ENCODE results near the gene MSN.
"Not testable (repeated sequence)": the region's sequence is repeated elsewhere in the genome, so short reads cannot be mapped to it uniquely, and the experiment has no call there.

The MSN gene

DNA sequence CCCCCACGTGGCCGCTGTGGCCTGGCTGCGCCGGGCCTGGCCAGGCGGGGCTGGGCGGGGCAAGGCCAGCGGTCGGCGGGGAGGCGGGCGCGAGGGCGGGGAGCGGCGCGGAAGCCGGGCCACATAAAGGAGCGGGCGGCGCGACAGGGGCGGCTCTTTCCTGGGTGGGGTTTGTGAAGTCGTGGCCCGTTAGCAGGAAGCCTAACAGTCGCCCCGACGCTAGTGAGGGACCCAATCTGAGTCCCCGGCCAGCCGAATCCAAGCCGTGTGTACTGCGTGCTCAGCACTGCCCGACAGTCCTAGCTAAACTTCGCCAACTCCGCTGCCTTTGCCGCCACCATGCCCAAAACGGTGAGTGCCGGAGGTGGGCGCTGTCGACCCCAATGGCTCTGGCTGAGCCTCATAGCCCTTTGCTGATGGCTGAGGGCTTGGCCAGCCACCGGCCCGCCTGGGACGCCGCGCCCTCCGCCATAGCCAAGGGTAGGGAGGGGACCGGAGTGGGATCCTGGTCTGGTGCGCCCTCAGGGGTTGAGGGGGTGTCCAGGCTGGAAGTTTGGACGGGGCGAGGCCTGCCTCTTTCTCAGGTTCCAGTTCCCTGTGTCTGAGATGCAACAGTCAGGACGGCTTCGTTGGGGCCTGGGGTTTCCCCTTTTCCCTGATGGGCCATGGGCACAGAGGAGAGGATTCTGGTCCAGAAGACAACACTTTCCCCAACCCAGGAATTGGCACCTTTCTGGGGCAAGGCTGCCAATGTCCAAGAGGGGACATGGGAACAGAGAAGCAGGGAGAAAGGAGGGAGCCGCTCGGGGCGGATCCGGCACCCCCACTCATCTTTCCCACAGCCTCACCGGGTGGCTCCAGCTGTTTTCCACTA lies at the start of gene MSN:
Gene MSN (plus strand): TSS at position 152 of the 874 bp plus-strand sequence. CDS start 188 bp downstream, at position 340.
- peak; percentile 71 to 81 for DNase-seq

DNA sequence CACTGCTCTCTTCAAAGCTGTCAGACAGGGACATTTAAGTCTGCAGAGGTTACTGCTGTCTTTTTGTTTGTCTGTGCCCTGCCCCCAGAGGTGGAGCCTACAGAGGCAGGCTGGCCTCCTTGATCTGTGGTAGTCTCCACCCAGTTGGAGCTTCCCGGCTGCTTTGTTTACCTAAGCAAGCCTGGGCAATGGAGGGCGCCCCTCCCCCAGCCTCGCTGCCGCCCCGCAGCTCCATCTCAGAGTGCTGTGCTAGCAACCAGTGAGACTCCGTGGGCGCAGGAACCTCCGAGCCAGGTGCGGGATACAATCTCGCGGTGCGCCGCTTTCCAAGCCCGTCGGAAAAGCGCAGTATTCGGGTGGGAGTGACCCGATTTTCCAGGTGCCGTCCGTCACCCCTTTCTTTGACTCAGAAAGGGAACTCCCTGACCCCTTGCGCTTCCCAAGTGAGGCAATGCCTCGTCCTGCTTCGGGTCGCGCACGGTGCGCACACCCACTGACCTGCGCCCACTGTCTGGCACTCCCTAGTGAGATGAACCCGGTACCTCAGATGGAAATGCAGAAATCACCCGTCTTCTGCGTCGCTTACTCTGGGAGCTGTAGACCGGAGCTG lies 47.3 kb upstream of the MSN start:
- not testable (repeated sequence) for DNase-seq

DNA sequence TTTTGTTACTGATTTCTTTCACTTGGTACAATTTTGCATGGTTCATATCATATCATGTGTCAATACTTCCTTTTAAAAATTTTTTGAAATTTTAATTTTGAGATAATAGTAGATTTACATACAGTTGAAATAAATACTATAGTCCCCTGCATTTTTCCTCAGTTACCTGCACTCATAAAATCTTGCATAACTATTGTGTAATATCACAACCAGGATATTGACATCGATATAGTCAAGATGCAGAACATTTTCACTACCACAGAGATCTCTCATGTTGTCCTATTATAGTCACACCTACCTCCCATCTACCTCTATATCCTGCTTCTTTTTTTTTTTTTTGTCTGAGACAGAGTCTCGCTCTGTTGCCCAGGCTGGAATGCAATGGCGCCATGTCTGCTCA lies 36.7 kb upstream of the MSN start:
- DNase-seq: no peak

DNA sequence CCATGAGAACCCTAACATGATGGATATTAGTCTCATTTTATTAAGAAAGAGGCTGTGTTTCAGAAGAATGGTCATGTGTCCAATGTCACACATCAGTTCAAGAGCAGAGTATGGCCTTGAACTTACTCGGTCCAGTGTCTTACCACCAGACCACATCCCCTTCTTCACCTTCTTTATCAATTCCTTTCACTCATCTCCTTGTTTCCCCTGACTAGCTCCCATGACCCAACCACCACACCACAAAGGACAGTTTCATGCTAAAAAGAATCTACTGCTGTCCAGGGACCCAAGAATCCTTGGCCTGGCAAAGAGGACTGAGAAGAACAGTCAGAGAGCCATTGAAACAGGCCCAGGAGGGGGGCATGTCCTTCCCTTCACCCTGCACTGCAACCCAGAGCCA lies 33.6 kb upstream of the MSN start:
- DNase-seq: no peak

DNA sequence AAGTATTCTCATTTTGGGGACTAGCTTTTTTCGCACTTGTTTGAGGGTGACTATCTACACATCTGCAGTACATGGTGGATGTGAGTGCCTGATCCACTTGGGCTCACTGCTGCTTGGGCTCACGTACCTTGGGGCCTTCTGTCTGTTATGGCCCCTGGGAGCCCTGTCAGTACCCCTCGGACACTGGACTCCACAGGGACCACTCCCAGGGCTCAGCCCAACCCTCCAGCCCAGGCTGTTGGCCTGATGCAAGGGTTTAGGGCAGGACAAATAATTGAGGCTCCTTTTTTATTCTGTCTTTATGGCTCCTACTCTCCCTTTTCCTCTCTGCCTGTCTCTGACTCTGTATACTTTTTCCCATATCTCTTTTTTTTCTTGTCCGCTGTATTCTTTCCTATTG lies 32.7 kb upstream of the MSN start:
- no peak for DNase-seq

DNA sequence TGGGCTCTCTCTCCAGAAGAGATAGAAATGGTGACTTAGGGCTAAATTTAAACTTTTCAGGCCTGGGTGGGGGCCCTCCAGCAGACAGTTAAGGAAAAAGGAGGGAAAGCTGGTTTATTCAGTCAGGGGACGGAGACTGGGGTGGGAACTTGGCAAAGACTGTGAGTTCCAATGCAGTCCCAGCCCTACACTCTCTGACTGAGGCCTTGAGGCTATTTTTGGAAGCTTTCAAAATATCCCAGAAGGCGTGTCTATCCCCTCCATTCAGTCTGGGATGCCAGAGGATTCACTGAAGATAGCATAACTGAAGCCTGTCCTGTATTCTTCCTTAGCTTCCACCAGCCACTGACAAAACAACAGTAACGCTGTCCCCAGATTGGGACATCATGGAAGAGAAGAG lies 32.1 kb upstream of the MSN start:
- no peak for DNase-seq

- DNase-seq: no peak
These were observed 31.6 kb upstream of the MSN start for GRCh38 chrX:65635822-65636221.

DNA sequence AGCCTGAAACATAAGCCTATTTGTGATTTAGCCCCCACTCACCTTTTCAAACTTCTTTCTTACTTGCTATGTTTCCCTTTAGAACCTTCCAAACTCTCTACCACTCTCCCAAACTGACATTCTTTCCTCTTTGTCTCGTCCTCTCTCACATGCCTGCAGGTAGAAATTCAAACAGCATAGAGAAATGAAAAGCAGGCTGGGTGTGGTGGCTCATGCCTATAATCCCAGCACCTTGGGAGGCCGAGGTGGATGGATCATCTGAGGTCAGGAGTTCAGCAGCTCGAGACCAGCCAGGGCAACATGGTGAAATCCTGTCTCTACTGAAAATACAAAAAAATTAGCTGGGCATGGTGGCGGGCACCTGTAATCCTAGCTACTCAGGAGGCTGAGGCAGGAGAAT lies 31.2 kb upstream of the MSN start:
- DNase-seq: not testable (repeated sequence)

DNA sequence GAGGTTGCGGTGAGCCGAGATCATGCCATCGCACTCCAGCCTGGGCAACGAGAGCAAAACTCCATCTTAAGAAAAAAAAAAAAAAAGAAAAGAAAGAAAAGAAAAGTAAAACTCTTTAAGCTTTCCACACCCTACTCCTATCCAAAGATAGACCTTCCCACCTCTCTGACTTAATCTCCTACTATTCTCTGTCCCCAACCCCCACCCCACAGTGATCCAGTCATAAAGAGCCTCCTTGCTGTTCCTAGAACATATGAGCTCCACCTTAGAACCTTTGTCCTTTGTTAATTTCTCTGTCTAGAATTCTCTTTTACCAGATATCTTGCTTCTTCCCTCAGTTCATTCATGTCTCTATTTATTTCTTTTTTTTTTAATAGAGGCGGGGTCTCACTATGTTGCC lies 30.1 kb upstream of the MSN start:
- DNase-seq: no peak

DNA sequence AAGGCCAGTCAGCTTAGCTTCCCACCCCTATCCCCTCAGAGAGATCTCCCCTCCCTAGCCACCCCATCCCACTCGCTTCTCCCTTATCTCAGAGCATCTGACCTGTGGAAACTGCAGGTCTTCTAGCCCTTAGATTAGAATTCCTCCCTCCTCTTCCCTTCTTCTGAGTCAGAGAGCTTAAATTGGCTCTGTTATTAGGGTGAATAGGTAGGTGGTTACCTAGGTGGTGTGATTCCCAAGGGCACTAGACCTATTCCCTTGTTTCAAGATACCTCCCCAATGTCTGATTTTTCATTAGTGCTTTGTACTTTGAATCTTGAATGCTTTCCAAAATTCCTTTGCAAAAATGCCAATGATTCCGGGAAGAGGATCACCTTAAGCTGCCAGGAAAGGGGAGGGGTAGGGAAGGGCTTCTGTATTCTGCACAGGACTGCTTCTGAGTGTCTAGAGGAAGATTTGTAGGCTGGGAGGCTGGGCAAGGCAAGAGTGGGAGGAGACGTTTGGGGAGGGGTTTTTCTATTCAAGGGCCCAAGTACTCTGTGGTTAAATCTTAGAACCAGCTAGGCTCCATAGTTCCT lies 24.5 kb upstream of the MSN start:
- DNase-seq: no peak

DNA sequence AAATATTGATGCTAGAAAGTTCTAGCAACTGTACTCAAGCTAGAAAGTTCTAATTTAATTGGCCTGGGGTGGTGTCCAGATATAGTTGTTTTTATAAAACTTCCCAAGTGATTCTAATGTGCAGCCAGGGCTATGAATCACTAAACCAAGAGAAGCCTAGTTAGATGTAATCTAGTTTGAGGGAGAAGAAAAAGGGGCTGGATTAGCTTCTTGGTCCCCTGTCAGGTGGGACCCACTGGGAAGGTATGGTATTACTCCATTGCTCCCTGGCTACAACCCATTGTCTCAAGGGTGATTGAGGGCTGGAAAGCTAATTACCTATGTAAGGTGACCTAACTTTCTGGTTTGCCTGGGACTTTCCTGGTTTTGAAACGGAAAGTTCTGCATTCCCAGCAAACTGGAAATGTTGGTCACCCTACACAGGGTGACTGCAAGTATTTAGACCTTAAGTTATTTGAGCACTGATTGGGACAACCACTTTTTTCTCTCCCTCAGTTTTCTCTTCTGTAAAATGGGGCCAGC lies 23.9 kb upstream of the MSN start:
- DNase-seq: no peak

DNA sequence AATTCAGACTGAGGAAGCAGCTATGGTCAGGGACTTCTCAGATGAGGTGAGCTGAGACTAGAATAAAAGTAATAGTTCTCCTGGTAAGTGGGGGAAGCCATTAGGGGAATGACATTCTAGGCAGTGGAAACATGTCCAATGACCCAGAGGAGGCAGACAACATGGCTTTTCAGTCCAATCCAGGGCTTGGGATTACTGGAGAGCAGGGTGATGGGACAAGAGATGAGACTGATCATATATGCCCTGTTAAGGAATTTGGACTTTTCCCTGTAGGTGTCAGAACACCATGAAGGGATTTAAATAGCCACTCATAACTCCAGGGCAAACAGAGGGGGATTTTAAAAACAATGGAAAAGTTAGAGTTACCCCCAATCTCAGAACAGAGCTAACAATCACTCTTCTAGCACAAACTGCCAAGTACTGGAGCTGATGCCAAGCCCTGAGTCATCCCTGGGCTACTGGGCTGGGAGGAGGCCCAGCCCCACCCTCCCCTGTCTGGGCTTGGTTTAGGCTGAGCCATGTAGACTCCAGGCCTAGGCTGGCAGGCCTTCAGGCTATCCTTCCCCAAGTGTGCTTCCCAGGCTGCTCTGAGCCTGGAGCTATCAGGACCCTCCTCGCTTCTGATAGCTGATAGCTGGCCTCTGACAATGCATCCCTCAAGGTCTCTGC lies 22.7 kb upstream of the MSN start:
- DNase-seq: peak; percentile 10 to 19

DNA sequence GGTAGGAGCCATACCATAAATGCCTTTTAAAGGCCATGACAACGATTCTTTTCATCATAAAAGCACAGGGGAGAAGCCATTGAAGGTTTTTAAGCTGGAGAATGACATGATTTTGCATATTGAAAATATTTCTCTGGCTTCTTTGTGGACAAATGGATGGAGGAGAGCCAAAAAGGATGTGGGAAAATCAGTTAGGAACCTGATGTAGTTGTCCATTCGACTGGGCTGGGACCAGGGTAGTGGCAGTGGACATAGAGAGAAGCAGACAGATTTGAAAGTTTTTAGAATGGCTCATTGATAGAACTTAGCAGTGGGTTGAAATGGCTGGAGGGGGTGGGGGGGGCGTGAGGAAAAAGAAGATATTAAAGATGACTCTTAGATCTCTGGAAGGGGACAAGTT lies 19.7 kb upstream of the MSN start:
- no peak for DNase-seq

- DNase-seq: no peak
These were observed 15.4 kb upstream of the MSN start for GRCh38 chrX:65652098-65652497.

DNA sequence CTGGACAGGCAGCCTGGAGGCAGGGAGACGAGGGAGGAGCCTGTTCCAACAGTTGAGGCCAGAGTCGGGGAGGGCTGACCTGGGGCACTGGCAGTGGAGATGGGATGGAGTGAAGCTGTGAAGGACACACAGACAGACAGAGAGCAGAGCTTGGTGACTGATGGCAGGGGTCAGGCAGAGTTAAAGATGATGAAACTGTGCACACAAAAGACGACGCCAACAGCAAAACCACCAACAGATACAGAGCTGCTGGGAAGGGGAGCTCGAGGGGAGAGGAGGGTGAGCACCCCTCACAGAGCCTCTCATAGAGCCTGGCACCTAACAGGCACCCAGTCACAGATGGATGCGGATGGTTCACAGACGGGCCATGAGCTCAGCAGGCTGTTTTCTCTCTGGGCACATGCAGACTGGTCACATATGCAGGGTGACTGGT lies 10.4 kb upstream of the MSN start:
- DNase-seq: not testable (repeated sequence)

- no peak for DNase-seq
These were observed 9.8 kb upstream of the MSN start for GRCh38 chrX:65657659-65658058.

DNA sequence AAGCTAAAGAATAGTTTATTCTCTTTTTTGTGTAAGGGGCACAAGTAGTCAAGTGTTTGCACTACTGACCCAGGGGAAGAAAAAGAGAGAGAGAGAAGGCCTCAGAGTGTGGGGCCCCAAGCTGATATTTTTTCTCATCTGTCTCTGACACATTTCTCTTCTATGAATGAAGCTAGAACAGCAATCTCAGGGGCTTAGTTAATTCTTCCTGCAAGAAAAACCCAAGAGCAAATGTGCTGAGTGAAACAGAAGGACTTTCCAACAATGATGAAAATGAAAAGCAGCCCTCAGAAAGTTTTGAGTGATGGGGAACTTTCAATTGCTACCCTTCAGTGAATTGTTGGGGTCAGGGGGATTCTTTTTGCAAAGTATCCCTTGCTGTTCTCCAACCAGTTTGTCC lies 9.2 kb upstream of the MSN start:
- DNase-seq: no peak

- no peak for DNase-seq
These were observed 324 bp upstream of the MSN start for GRCh38 chrX:65667157-65667502.

DNA sequence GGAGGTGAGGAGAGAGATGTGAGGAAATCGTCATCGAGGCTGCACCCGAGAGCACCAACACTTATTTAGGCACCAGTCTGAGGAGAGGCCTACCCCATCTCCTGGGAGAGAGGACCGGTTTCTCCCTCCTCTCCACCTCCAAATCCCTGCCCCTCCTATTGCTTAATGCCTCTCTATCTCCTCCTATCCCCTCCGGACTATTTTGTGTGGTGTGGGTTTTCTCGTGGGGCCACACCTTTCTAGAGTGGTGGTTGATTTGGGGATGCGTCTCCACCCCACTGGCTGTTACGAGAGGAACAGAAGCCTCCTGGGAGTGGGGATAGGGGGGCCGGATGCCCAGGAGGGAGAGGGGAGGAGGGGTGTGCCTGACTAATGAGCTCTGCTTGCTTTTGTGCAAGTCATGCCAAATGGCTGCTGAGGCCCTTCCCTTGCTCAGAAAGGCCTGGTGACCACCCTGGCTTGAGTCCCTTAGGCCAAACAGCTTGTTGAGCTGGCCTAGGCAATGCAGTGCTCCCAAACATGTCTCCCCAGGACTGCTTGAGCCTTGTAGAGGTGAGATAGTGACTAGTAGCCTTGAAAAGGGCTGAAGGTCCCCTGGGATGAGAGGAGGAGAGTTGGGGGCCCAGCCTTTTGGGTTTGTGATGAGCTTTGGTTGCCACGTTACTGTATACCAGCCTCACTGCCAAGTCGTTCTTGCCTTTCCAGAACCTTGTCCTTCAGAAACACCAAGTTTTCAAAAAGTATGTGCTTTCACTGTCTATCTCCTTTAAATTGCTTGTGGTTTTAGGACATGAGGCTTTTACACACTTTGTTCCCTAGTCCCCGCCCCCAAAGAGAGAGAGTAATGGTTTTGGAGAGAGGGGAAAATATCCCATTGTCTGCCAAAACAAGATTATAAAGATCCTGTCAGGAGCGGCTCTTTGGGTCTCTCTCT lies 1.2 kb downstream of the MSN start:
- DNase-seq: peak; percentile 53 to 68

- DNase-seq: no peak
These were observed 3.8 kb downstream of the MSN start for GRCh38 chrX:65671286-65671685.

- no peak for DNase-seq
These were observed 4.5 kb downstream of the MSN start for GRCh38 chrX:65671966-65672365.

DNA sequence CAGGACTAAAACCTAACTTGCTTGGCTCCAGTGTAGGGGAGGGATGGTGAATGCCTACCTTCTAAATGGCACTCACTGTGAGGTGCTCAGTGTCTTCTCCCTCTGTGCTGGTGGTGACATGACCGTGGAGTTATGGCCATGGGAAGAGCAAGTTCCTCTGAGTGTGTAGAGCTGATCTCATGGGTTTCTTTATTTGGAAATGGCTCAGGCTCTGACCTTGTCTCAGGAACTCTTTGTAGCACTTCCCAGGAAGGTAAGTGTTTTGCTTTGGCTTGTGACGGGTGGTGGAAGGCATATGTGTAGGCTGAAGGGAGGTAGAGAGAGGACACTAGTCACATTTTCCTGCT lies 6.4 kb downstream of the MSN start:
- no peak for DNase-seq
